Non-pigmented ciliary epithelial cell (primary cell): ENCODE results near the gene PRKG2.
"Not testable (repeated sequence)": the region's sequence is repeated elsewhere in the genome, so short reads cannot be mapped to it uniquely, and the experiment has no call there.

Experiments
- DNase-seq: peaks from one replicate; pipeline ENCODE4 v3.0.0-alpha.2; 2010; ENCODE audit warnings: low read depth

The PRKG2 gene

DNA sequence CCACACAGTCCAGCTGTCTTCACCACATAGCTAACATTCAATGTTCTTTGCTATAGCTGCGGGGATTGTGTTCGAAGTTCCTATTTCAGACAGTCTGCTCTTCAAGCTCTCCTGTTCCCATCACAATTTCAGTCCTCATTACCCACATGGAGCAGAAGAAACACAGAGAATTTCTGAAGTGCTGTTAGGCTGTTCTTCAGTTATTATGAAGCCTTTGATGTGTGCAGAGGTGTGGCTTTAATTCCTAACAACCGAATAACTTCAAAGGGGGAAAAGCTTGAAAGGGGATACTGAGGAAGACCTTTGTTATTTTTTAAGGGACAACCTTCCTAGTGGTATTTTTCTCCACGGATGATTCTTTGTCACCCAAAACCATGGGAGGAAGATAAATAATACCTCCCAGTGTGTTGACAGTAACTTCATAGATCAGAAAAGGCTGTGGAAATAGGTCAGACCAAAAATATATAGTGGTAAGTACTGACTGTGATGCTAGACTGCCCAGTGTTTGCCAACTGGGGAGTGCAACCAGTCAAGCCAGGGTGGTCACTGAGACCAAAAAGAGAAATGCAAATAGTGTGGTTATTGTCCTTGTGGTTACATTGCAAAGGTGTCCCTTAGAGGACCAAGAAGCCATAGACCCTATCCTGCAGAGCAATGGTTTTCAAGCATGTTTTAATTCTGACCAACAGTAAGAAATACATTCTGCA is 52.1 kb downstream of the PRKG2 start:
- DNase-seq: no peak

DNA sequence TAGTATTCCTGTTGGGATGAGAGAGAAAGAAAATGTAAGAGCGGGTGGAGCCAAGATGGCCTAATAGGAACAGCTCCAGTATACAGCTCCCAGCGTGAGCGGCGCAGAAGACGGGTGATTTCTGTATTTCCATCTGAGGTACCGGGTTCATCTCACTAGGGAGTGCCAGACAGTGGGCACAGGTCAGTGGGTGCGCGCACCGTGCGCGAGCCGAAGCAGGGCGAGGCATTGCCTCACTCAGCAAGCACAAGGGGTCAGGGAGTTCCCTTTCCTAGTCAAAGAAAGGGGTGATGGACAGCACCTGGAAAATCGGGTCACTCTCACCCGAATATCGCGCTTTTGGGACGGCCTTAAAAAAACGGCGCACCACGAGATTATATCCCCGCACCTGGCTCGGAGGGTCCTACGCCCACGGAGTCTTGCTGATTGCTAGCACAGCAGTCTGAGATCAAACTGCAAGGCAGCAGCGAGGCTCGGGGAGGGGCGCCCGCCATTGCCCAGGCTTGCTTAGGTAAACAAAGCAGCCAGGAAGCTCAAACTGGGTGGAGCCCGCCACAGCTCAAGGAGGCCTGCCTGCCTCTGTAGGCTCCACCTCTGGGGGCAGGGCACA is 61.2 kb downstream of the PRKG2 start:
- DNase-seq: not testable (repeated sequence)

DNA sequence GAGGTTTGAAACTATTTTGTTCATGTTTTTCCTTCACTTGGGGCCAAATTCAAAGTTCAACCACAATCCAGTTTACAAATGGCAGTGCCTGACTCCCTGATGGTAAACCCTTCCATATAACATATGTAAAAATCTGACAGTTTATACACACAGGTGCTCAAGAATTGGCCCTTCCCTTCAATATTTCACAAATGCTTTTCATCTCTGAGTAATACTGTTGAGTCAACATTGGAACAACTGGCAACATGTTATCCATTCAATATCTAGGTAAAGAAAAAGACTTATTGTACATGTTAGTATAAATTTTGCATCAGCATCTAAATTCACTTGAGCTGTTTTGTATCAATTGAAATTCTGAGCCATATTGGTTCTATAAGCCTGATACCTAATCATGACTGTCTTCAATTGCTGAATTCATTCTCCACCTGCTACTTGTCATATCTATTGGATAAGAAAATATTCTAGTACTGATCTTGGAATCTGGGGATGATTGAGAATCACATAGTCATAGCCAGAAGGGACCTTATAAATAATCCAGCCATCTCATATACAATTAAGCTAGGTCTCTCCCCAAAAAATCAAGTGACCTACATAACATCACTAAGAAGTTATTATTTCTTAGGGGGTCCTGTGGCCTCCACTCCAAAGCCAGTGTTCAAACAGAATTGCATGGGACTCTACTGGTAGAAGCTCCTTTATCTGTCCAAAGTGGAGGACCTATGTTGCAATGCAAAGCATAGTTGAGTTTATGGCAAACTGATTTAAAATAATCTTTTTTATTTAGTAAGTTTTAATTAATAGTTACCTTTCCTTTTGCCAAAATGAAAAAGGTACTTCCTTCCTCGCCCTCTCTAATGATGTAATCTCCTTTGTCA is 61.9 kb downstream of the PRKG2 start:
- no peak for DNase-seq

DNA sequence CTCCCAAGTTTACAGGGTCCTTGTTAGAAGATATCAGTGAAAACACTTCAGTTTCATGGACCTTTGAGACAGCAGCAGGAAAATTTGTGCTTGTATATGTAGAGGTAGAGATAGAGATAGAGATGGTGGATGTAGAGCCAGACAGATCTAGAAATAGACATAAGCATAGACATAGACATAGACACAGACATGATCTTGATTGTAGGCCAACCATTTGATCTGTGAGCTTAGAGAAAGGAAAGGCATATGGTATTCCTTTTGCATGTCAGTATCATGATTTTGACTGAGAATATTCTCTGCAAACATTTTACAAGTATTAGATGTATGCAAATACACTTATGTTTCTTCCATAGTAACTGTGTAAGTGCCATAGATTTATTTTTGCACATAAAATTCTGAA is 65.0 kb downstream of the PRKG2 start:
- no peak for DNase-seq

DNA sequence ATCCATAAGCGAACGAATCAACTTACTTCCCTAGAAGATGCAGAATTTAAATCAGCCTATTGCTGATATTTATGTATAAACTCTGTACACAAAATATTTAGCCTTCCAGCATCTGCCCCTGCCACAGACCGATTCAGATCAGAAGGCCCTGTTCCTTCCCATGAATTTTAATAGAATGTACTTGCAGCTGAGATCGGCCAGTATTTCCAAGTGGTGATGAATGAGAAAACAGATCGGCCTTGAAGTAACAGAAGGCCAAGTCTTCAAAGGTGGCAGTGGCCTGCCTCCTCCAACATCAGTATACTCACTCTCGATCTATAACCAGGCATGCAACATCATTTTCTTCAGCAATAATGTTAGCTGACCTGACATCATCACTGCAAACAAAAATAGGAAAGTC is 66.4 kb downstream of the PRKG2 start:
- DNase-seq: no peak

DNA sequence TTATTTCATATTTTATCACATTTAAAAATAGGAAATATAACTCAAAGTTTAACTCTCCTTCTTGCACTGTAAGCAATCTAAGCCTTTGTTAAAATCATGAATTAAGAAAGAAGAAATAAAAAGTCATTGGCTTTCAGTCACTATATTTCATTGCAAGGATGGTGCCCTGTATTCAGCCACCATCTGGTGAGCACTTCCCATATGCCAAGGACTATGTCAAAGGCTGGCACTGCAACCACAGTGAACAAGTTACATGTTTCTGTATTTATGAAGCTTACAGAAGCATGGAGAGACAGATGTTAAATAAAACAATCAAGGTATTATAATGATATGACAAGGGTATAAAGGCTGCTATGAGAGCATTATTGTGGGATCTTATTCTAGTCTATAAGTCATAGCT is 68.6 kb downstream of the PRKG2 start:
- no peak for DNase-seq

DNA sequence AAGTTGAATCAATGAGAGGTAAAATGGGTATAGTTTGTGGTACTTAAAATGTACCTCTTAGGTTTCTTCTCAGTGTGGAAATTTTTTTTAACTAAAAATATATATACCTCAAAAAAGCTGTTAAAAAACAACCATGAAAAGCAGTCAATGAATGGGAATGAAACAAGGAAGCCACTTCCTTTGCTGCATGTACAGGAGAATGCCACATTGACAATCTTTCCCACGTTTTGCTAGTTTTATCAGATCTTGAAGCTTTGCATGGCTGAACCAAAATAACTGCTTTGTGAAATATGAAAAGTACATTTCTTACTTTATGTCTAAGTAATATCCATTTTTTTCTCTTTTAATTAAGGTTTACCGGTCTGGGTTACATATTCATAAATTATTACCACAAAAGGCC is 71.8 kb downstream of the PRKG2 start:
- no peak for DNase-seq

DNA sequence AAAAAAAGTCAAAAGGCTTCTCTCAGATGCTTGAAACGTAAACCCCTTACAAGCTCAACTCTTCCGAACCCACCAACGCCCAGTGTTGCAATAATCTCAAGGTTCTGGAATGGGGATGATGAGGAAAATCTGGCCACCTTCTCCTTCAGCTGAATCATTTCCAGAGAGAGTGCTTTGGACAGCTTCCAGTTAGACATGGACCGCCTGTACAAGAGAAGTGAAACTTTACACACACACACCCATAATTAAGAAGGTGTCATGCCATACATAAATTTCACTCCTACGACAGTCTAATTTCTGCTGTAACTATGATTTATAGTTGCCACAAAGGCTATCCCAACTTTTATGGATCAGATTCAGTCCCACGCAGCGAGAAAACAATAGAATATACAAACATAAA is 72.3 kb downstream of the PRKG2 start:
- DNase-seq: no peak

DNA sequence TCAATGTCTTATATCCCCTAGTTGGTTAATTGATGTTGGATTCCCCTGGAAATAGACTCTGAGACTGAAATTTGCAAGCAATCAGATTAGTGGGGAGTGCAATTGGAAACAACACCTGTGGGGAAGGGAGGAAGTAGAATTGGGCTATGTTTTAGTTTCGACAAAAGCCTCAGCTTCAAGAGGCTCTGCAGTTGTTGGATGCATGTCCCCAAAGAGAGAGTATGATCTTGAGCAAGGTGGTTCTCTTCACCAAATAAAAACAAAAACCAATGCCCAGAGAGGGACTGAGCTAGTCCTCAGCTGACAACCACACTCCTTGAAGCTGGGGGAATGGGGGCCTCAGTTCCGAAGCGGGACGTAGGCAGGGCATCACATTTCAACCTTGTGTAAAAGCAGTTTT is 77.1 kb downstream of the PRKG2 start:
- no peak for DNase-seq

DNA sequence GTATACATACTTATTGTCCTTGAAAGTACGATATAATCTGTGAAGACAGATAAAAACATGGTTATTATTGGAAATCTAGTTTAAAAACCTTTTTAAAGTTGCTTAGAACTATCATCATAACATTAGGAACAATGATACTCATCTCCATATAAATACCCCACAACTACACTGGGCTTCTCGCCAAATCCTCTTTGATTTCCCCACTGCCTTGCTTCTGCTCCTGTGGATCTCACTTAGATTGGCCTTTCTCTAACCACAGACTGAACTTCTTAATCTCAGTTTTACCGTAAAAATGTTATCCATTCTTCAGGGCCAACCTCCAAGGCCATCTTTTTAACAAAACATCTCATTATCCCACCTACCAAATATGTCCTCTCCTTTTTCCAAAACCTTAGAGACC is 77.6 kb downstream of the PRKG2 start:
- no peak for DNase-seq

DNA sequence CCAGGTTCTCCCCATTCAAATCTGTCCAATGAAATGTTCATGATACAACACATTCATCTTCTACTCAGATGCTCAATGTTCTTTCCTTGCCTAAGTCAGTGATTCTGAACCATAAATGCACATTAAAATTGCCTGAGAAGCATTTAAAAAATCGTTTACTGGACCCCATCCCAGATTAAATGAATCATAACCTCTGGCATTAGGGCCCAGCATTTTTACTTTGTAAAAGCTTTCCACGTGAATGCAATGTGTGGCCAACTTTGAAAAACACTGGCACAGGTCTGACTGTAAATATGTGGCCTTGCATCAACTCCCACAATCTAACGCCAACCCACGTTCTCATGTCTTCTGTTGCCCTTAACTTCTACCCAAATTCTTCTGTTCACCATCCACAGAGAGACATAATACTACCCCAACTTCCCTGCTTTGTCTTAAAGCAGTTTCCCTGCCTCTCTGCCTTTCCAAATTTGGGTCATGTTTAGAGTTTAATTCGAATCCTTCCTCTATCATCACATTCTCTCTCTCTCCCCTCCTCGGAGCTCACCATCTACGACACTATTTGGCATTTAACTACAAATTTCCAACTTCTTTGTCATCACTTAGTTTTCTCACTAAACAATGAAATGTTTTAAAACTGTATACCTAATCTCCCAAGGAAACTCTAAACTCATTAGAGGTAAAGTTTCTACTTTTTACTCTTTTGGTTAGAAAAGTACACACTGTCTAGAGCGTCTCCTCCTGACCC is 78.7 kb downstream of the PRKG2 start:
- DNase-seq: peak; percentile 34

DNA sequence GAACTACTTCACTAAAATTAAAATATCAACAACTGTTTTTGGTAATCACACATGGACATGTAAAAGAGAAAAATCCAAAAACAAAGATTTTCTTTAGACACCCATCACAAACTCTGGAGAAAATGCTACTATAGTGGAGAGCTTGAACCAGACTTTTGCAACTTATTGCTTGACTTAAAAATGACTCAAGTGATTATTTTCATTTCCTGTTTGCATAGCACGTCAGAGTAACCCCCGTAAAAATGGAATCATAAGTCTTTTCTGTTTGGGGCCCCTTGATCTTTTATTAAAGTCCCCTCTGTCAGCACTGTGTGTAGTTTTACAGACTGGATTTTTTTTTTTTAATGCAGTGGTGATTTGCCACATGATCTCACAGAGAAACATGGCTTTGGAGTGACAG is 79.5 kb downstream of the PRKG2 start:
- no peak for DNase-seq

DNA sequence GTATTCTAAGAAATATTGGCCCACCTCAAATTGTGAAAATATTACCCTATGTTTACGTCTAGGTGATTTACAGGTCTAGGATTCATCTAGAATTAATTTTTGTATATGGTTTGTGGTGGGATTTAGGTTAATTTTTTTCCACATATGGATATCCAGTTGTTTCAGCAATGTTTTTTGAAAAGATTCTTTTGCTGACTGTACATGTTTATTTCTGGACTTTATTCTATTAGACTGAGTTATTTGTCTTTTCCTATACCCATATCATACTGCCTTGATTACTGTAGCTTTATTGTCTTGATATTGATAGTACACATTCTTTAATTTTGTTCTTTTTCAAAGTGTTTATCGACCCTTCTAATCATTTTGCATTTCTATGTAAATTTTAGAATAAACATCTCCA is 83.5 kb downstream of the PRKG2 start:
- no peak for DNase-seq

DNA sequence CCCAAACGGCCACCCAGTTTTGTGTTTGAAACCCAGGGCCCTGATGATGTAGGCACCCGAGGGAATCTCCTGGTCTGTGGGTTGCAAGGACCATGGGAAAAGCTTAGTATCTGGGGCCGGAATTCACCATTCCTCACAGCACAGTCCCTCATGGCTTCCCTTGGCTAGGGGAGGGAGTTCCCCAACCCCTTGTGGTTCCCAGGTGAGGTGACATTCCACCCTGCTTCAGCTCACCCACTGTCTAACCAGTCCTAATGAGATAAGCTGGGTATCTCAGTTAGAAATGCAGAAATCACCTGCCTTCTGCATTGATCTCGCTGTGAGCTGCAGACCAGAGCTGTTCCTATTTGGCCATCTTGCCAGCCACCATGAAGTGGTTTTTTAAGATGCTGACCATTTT is 84.0 kb downstream of the PRKG2 start:
- DNase-seq: no peak

DNA sequence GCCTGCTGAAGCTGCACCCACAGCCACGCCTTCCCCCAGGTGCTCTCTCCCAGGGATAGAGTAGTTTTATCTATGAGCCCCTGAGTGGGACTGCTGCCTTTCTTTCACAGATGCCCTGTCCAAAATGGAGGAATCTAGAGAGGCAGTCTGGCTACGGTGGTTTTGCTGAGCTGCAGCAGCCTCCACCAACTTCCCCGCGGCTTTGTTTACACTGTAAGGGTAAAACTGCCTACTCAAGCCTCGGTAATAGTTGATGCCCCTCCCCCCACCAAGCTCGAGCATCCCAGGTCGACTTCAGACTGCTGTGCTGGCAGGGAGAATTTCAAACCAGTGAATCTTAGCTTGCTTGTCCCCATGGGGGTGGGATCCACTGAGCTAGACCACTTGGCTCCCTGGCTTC is 84.5 kb downstream of the PRKG2 start:
- no peak for DNase-seq

DNA sequence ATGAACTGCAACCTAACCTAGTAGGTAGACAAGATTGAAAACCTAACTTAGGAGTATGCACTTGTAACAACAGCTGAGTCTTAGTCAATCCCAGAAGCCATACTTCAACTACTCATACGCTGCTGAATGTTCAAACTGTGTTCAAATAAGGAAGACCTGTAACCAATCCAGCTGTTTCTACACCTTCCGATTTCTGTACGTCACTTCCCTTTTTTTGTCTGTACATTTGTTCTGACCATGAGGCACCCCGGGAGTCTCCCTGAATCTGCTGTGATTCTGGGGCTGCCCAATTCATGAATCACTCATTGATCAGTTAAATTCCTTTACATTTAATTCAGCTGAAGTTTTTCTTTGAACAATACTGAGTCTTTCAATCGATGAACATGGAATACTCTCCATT is 95.0 kb downstream of the PRKG2 start:
- no peak for DNase-seq

DNA sequence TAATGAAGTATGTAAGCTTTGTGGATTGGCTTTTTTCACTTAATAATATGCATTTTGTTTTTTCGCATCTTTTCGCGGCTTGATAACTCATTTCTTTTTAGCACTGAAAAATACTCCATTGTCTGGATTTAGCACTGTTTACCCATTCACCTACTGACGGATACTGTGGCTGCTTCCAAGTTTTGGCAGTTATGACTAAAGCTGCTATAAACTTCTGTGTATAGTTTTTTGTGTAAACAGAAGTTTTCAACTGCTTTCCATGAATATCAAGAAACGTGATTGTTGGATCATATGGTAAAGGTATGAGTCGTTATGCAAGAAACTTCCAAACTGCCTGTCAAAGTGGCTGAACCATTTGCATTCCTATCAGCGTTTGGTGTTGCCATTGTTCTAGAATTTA is 96.9 kb downstream of the PRKG2 start:
- no peak for DNase-seq

DNA sequence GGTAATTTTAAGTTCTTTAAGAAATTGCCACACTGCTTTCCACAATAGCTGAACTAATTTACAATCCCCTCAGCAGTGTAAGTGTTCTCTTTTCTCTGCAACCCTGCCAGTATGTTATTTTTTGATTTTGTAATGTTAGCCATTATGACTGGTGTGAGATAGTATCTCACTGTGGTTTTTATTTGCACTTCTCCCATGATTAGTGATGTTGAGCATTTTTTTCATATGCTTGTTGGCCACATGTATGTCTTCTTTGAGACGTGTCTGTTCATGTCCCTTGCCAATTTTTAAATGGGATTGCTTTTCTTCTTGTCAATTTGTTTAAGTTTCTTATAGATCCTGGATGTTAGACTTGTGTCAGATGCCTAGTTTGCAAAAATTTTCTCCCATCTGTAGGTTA is 98.5 kb downstream of the PRKG2 start:
- no peak for DNase-seq

DNA sequence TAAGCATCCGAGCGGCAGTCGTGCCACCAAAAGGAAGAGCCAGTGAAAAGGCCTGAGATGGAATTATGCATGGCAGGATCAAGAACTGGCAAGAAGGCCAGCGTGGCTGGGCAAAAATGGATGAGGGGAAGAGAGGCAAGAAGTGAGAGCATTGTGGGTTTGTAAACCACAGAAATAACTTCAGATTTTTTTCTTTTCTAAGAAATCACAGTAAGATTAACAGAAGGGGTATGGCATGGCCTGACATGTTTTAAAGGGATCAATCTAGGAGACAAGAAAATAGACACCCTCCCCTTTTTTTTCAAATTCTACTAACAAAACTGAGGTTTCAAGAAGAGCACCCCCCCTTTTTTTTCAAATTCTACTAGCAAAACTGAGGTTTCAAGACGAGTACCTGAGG is 102.0 kb downstream of the PRKG2 start:
- DNase-seq: no peak

DNA sequence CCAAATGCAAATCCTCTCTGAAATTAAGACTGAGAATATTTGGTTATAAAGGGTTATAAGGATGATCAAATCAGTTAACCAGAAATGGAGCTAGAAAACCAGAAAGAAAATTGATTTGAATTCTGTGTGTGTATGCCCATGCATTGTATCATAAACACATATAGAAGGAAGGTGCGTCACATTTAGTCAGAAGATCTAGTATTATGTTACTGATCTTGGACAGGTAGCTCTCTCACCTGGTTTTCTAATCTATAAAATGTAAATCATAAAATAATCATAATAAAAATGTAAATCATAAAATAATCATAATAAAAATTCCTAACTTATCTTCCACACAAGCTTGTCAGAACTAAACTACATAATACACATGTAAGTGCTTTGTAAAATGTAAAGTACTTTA is 105.7 kb downstream of the PRKG2 start:
- no peak for DNase-seq

DNA sequence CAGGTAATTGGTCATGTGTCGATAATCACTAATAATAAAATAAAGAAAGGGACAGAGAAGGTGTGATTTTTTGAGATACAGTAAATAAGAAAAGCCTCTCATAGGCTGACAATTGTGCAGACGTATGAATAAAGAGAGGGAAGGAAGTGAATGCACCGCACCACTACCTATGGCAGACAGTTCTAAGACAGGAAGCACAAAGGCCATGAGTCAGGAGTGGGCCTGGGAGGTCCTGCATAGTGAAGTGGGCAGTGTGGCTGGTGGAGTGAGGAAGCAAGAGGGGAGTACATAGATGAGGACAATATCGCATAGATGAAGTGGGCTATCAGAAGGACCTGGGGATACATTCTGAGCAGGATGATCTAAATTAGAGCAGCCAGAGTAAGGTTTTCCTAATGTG is 108.9 kb downstream of the PRKG2 start:
- DNase-seq: no peak

DNA sequence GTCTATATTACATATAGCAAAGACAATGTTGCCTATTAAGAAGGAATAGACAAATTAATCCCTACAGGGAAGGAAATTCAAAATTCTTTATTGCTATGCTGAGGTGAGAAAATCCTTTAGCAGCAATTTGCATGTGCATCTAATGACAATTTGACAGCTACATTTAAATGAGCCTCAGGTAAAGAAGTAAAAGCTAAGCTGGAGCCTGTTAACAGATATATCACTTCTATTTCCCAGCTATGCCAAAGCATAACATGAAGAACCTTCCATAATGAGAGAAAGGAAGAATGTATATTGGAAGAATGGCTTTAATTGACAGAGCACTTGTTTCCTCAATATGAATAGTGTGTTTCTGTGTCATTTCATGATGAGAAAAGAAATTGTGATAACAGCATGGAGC is 112.9 kb downstream of the PRKG2 start:
- DNase-seq: no peak

DNA sequence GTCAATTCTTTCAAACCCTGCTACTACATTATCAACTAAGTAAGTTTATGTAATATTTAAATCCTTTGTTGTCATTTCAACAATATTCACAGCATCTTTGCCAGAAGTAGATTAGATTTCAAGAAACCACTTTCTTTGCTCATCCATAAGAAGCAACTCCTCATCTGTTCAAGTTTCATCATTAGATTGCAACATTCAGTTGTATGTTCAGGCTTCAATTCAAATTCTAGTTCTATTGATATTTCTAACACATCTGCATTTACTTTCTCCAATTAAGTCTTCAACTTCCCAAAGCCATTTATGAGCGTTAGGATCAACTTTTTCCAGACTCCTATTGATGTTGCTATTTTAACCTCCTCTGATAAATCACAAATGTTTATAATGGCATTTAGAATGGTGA is 118.5 kb downstream of the PRKG2 start:
- no peak for DNase-seq
